Endothelial cell of umbilical vein (primary cell): ENCODE data around the gene RASGRP4.

Experiments used
- EZH2 ChIP-seq: IDR thresholded peaks from 2 replicates; pipeline ENCODE4 v1.6.1; 2012; ENCODE audit warnings: borderline replicate concordance, low read depth, mild to moderate bottlenecking, moderate library complexity, low read length, inconsistent platforms; ENCODE audit not compliant: severe bottlenecking
- JUN ChIP-seq: IDR thresholded peaks from 2 replicates; pipeline ENCODE4 v1.6.1; 2011; ENCODE audit warnings: borderline replicate concordance, low read depth; ENCODE audit not compliant: insufficient read length, insufficient read depth
- POLR2AphosphoS5 ChIP-seq: IDR thresholded peaks from 2 replicates; pipeline ENCODE4 v1.6.1; 2012; ENCODE audit warnings: low read depth, mild to moderate bottlenecking, control low read depth, low read length, moderate library complexity; ENCODE audit not compliant: insufficient read depth
- TF ChIP-seq, protein P1 (sequence below), 2 donors: IDR thresholded peaks; 1 replicate in 1 of 2; 2 replicates in 1 of 2; pipeline ENCODE4 v1.5.1; 2011; ENCODE audit warnings: low read length in 2 of 2, mild to moderate bottlenecking in 2 of 2, moderate library complexity in 2 of 2, control low read depth in 1 of 2, inconsistent platforms in 1 of 2, low read depth in 1 of 2; ENCODE audit not compliant: insufficient read depth in 1 of 2; ENCODE audit errors: extremely low read depth in 1 of 2

DNA sequence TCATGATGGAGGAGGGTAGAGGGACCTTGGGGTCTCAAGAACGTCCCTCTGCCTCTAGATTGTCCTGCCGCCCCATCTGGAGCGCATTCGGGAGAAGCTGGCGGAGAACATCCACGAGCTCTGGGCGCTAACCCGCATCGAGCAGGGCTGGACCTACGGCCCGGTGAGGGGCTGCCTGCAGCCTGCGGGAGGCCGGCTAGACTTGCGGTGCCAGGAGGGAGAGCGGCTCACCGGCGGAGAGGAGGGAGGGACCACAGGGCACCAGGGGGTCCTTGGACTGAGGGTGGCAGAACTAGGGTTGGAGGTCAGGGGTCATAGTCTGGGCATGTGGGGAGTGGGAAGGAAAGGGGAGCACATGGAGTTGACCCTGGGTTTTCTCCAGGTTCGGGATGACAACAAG lies 37.3 kb upstream of the RASGRP4 start:
- TF ChIP-seq, protein P1, sequence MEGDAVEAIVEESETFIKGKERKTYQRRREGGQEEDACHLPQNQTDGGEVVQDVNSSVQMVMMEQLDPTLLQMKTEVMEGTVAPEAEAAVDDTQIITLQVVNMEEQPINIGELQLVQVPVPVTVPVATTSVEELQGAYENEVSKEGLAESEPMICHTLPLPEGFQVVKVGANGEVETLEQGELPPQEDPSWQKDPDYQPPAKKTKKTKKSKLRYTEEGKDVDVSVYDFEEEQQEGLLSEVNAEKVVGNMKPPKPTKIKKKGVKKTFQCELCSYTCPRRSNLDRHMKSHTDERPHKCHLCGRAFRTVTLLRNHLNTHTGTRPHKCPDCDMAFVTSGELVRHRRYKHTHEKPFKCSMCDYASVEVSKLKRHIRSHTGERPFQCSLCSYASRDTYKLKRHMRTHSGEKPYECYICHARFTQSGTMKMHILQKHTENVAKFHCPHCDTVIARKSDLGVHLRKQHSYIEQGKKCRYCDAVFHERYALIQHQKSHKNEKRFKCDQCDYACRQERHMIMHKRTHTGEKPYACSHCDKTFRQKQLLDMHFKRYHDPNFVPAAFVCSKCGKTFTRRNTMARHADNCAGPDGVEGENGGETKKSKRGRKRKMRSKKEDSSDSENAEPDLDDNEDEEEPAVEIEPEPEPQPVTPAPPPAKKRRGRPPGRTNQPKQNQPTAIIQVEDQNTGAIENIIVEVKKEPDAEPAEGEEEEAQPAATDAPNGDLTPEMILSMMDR (IDR thresholded peaks at IDR 0.05; ENCODE audit: extremely low read depth in 1 of 2, insufficient read depth in 1 of 2, low read depth in 1 of 2, low read length in 2 of 2), result no peak
- TF ChIP-seq POLR2AphosphoS5, result no peak
- no peak for TF ChIP-seq EZH2
- TF ChIP-seq JUN, result no peak
